ENCODE data around the gene BET1L. TPM values are rescaled to one million over a fixed set of nuclear protein-coding genes. Genes with fewer than 3 reads are reported as not detected.

The BET1L gene
- total and polyA plus RNA-seq, 2 experiments from 2014 or later: 27.2 to 76.6 TPM

DNA sequence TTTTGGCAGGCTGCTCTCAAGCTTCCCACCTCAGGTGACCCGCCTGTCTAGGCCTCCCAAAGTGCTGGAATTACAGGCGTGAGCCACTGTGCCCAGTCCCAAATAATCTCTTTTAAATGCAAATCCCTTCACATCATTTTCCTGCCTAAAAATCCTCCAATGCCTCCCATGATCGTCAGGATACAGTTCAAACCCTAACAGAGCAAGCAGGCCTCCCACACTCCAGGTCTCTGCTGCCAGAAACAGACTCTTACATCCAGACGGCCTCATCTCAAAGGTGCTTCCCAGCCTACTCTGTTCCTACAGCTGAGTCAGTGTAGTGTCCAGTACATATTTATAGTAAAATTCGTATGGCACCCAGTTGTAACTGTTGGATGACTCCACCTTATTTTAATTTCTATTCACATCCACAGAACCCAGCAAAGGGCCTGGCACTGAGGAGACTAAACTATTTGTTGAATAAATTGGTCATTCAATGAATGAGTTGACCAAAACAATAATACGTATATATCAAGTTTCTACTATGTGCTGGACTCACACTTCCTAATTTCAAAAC lies 20.7 kb upstream of the BET1L start:
- DNase-seq: no peak
- Histone ChIP-seq H3K27me3 (replicated peaks; ENCODE audit: insufficient read depth) (no peaks in the 10 kb centered on the region), H3K4me3 (no peak overlapping the region), H4K20me1 (ENCODE audit: insufficient read depth) (no peaks in the 10 kb centered on the region), H3K4me1 (ENCODE audit: insufficient read depth) (no peaks in the 10 kb centered on the region), H2AFZ (no peak overlapping the region), H3K9me3 (ENCODE audit: low read depth) (no peaks in the 10 kb centered on the region), H3K4me2 (ENCODE audit: unreplicated experiment) (no peak overlapping the region), H3K9ac (no peak overlapping the region), H3K36me3 (ENCODE audit: low read depth) (0 out of 2 replicates have a peak, but pooled peaks cover 6% of the 10 kb centered on the region), H3F3A (ENCODE audit: insufficient read depth) (no peaks in the 10 kb centered on the region), H3K27ac (no peak overlapping the region), H3K79me2 (ENCODE audit: insufficient read depth) (peaks cover 34% of the 10 kb centered on the region), H3K9me2 (ENCODE audit: insufficient read depth) (no peaks in the 10 kb centered on the region)
- TF ChIP-seq EZH2phosphoT487 (IDR thresholded peaks at IDR 0.05; ENCODE audit: insufficient read depth, low read depth) (no peak), EZH2 (IDR thresholded peaks at IDR 0.05; ENCODE audit: insufficient read depth, poor library complexity, severe bottlenecking) (no peak)
- WGBS, 2 experiments (ENCODE audit: low coverage in 1 of 2, low lambda C conversion rate in 2 of 2, missing lambda C conversion rate in 2 of 2): 81 to 88% methylated on average over 6 of the region's 6 CpGs
- in situ Hi-C loops (cut with MboI): no loop called here

DNA sequence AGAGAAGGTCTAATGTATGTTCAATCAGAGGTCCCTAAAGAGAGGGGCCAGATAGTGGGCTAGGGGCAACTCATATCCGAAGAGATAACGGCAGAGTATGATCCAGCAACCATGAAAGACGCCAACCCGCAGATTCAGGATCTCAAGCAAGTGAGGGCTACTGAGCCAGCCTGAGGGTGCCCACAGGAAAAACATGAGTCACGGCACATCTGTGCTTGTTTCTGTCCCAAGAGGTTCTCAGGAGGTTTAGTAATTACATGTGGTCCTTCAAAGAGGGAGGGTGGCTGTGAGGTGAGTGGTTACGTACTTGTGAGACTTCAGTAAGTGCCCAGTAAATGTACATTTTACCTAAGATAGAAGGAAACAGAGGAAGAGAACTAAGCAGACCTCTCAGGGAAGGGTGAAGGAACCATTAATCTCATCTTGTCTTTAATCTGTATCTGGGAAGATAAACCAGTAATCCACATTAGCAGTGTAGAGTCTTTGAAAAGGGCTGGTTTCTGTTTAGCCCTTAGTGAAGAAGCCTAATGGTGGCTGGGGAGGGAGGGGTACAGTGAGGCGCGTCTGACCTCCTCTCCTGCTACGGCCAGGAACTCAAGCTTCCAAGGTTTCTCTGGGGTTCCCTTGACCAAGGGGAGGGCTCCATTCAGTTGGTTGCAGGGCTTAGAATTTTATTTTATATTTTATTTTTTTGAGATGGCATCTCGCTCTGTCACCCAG lies 18.7 kb upstream of the BET1L start:
- in situ Hi-C loops (cut with MboI): no loop called here
- WGBS, 2 experiments (ENCODE audit: low coverage in 1 of 2, low lambda C conversion rate in 2 of 2, missing lambda C conversion rate in 2 of 2): 86 to 91% methylated on average over 10 of the region's 10 CpGs
- TF ChIP-seq EZH2 (IDR thresholded peaks at IDR 0.05; ENCODE audit: insufficient read depth, poor library complexity, severe bottlenecking) (no peak), EZH2phosphoT487 (IDR thresholded peaks at IDR 0.05; ENCODE audit: insufficient read depth, low read depth) (no peak)

GRCh38 chr11:224424-224823 lies 17.2 kb upstream of the BET1L start:
- no peak for DNase-seq
- WGBS, 2 experiments (ENCODE audit: low coverage in 1 of 2, low lambda C conversion rate in 2 of 2, missing lambda C conversion rate in 2 of 2): 80 to 86% methylated on average over 7 of the region's 7 CpGs
- in situ Hi-C loops (cut with MboI): no loop called here

More for the DNA sequence above, 18.7 kb upstream of the BET1L start:
- H3K9me3 ChIP-seq (ENCODE audit: low read depth): no peaks in the 10 kb centered on the region
- H3K79me2 ChIP-seq (ENCODE audit: insufficient read depth): peaks cover 34% of the 10 kb centered on the region
- no peaks in the 10 kb centered on the region for H3F3A ChIP-seq (ENCODE audit: insufficient read depth)
- H4K20me1 ChIP-seq (ENCODE audit: insufficient read depth): no peaks in the 10 kb centered on the region
- H3K36me3 ChIP-seq (ENCODE audit: low read depth): 0 out of 2 replicates have a peak, but pooled peaks cover 6% of the 10 kb centered on the region
- H3K4me3 ChIP-seq: no peak overlapping the region
- no peaks in the 10 kb centered on the region for H3K9me2 ChIP-seq (ENCODE audit: insufficient read depth)
- no peak overlapping the region for H3K9ac ChIP-seq
- no peaks in the 10 kb centered on the region for H3K4me1 ChIP-seq (ENCODE audit: insufficient read depth)
- no peaks in the 10 kb centered on the region for H3K27me3 ChIP-seq (replicated peaks; ENCODE audit: insufficient read depth)
- H3K4me2 ChIP-seq (ENCODE audit: unreplicated experiment): no peak overlapping the region
- no peak overlapping the region for H3K27ac ChIP-seq
- DNase-seq: peak; percentile 62
- no peak overlapping the region for H2AFZ ChIP-seq

DNA sequence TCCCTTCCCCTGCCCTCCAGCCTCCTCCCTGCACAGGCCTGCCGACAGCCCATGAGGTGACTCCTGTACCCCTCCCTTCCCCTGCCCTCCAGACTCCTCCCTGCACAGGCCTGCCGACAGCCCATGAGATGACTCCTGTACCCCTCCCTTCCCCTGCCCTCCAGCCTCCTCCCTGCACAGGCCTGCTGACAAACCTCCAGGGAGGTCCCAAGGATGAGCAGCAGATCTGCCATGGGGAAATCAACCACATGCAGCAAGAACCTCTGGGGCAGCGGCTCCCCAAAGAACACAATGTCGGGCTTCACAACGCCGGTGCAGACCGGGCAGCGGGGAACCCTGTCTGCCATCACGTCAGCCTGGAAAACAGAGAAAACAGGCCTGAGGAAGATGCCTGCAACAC lies 16.7 kb upstream of the BET1L start:
- Histone ChIP-seq H3K27me3 (replicated peaks; ENCODE audit: insufficient read depth) (no peaks in the 10 kb centered on the region), H3K9me2 (ENCODE audit: insufficient read depth) (no peaks in the 10 kb centered on the region), H2AFZ (no peak overlapping the region), H3K79me2 (ENCODE audit: insufficient read depth) (peaks cover 33% of the 10 kb centered on the region), H3K4me1 (ENCODE audit: insufficient read depth) (no peaks in the 10 kb centered on the region), H3K36me3 (ENCODE audit: low read depth) (0 out of 2 replicates have a peak, but pooled peaks cover 6% of the 10 kb centered on the region), H3K9ac (no peak overlapping the region), H3K27ac (no peak overlapping the region), H4K20me1 (ENCODE audit: insufficient read depth) (no peaks in the 10 kb centered on the region), H3K4me2 (ENCODE audit: unreplicated experiment) (no peak overlapping the region), H3K4me3 (no peak overlapping the region), H3K9me3 (ENCODE audit: low read depth) (no peaks in the 10 kb centered on the region), H3F3A (ENCODE audit: insufficient read depth) (no peaks in the 10 kb centered on the region)
- WGBS, 2 experiments (ENCODE audit: low coverage in 1 of 2, low lambda C conversion rate in 2 of 2, missing lambda C conversion rate in 2 of 2): 95 to 99% methylated on average over 7 of the region's 9 CpGs
- no peak for TF ChIP-seq EZH2 (IDR thresholded peaks at IDR 0.05; ENCODE audit: insufficient read depth, poor library complexity, severe bottlenecking)
- TF ChIP-seq EZH2phosphoT487 (IDR thresholded peaks at IDR 0.05; ENCODE audit: insufficient read depth, low read depth): no peak
- in situ Hi-C loops (cut with MboI): no loop called here
- DNase-seq: no peak

More at GRCh38 chr11:224424-224823, 17.2 kb upstream of the BET1L start:
- Histone ChIP-seq H3K4me2 (ENCODE audit: unreplicated experiment) (no peak overlapping the region), H3K79me2 (ENCODE audit: insufficient read depth) (peaks cover 34% of the 10 kb centered on the region), H3K27me3 (replicated peaks; ENCODE audit: insufficient read depth) (no peaks in the 10 kb centered on the region), H3K36me3 (ENCODE audit: low read depth) (0 out of 2 replicates have a peak, but pooled peaks cover 6% of the 10 kb centered on the region), H3F3A (ENCODE audit: insufficient read depth) (no peaks in the 10 kb centered on the region), H3K9me2 (ENCODE audit: insufficient read depth) (no peaks in the 10 kb centered on the region), H2AFZ (no peak overlapping the region), H4K20me1 (ENCODE audit: insufficient read depth) (no peaks in the 10 kb centered on the region), H3K9me3 (ENCODE audit: low read depth) (no peaks in the 10 kb centered on the region), H3K27ac (no peak overlapping the region), H3K4me1 (ENCODE audit: insufficient read depth) (no peaks in the 10 kb centered on the region), H3K4me3 (no peak overlapping the region), H3K9ac (no peak overlapping the region)
- TF ChIP-seq EZH2 (IDR thresholded peaks at IDR 0.05; ENCODE audit: insufficient read depth, poor library complexity, severe bottlenecking) (no peak), EZH2phosphoT487 (IDR thresholded peaks at IDR 0.05; ENCODE audit: insufficient read depth, low read depth) (no peak)

All from GM23248 (cell line).